SU-DHL-6 (cell line): ENCODE measurements around the gene ZNF41.
A peak's percentile ranks its signal among the peaks of the same experiment; 100 is the strongest.

ENCODE experiments used
- H2AFZ ChIP-seq: fragments of 200-600 bp; sonication (generic); 2 replicates; pipeline ENCODE4 v1.6.1; 2014; ENCODE audit warnings: low read depth, mild to moderate bottlenecking, moderate library complexity, mixed read lengths, antibody characterized with exemption, low read length; ENCODE audit not compliant: severe bottlenecking
- H3F3A ChIP-seq: fragments of 200-600 bp; shearing (Covaris generic); 2 replicates; pipeline ENCODE4 v1.6.0; 2016; ENCODE audit warnings: antibody characterized with exemption, mild to moderate bottlenecking; ENCODE audit not compliant: insufficient read depth
- H3K27ac ChIP-seq: fragments of 200-600 bp; sonication (generic); 2 replicates; pipeline ENCODE4 v1.5.1; 2016; ENCODE audit warnings: low read depth, mild to moderate bottlenecking, low read length, moderate library complexity, mixed read lengths
- H3K27me3 ChIP-seq: fragments of 200-600 bp; sonication (generic), shearing (Covaris generic); 2 replicates; pipeline ENCODE4 v1.6.0; 2014; ENCODE audit warnings: mild to moderate bottlenecking, low read length
- H3K36me3 ChIP-seq: fragments of 200-600 bp; sonication (generic); 2 replicates; pipeline ENCODE4 v1.6.1; 2014; ENCODE audit warnings: mild to moderate bottlenecking, low read length, mixed read lengths
- H3K4me2 ChIP-seq: fragments of 300-600, 200-600 bp; shearing (Covaris generic), sonication (generic); 2 replicates; pipeline ENCODE4 v1.6.0; 2014; ENCODE audit warnings: low read length, low read depth, mild to moderate bottlenecking; ENCODE audit not compliant: poor library complexity, severe bottlenecking
- H3K4me3 ChIP-seq: fragments of 200-600 bp; sonication (generic); 2 replicates; pipeline ENCODE4 v1.5.1; 2014; ENCODE audit warnings: antibody characterized with exemption, low read length, mild to moderate bottlenecking, mixed read lengths; ENCODE audit not compliant: insufficient read depth, poor library complexity, severe bottlenecking
- H3K79me2 ChIP-seq: fragments of 200-600 bp; sonication (generic); 2 replicates; pipeline ENCODE4 v1.6.1; 2014; ENCODE audit warnings: mild to moderate bottlenecking, low read length, moderate library complexity; ENCODE audit not compliant: insufficient read depth
- H3K9ac ChIP-seq: fragments of 200-600 bp; sonication (generic); 2 replicates; pipeline ENCODE4 v1.7.0; 2014; ENCODE audit warnings: mild to moderate bottlenecking, low read length
- H3K9me2 ChIP-seq: fragments of 200-600 bp; sonication (generic); replicated peaks from 2 replicates; pipeline ENCODE4 v1.6.1; 2014; ENCODE audit warnings: low read length; ENCODE audit not compliant: insufficient read depth
- H3K9me3 ChIP-seq: fragments of 200-600 bp; sonication (generic); 2 replicates; pipeline ENCODE4 v1.6.1; 2014; ENCODE audit warnings: low read length, mixed read lengths; ENCODE audit not compliant: insufficient read depth
- H4K20me1 ChIP-seq: fragments of 200-600 bp; sonication (generic); 2 replicates; pipeline ENCODE4 v1.6.1; 2014; ENCODE audit warnings: low read depth, mild to moderate bottlenecking, antibody characterized with exemption, low read length, moderate library complexity, mixed read lengths
- CTCF ChIP-seq: fragments of 200-600 bp; sonication (generic); IDR thresholded peaks from one replicate; pipeline ENCODE4 v1.5.1; 2017; ENCODE audit warnings: antibody characterized with exemption, mild to moderate bottlenecking, low read length, moderate library complexity; ENCODE audit not compliant: insufficient read depth, poor library complexity, severe bottlenecking
- EZH2phosphoT487 ChIP-seq: fragments of 200-600 bp; sonication (generic), shearing (Covaris generic); conservative IDR thresholded peaks from 2 replicates; pipeline ENCODE4 v1.6.1; 2018; ENCODE audit warnings: mild to moderate bottlenecking, antibody characterized with exemption, low read length, moderate library complexity, mixed read lengths

ZNF41 gene

DNA sequence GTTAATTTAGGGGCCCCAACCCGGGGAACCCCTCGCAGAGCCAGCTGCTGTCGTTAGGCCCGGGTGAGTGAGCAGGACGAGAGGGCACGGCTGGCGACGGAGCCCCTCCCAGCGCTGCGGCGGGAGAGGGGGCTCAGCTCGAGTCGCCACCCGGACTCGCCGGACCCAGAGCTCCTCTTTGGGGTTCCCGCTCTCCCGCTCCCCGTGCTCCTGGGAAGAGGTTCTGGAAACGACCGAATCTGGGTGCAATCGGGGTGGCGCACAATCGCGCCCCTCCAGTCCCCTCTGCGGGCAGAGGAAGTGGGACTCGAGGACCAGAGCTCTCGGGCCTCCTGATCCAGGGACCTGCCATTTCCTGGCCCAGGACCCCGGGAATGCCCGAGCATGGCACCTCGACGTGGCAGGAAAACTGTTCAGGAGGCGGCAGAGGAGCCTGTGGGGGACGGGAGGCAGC lies 40.7 kb upstream of the ZNF41 start:
- peak overlapping the region; percentile 86 for H2AFZ ChIP-seq
- H3K9ac ChIP-seq = peak overlapping the region; percentile 62
- no peaks in the 10 kb centered on the region for H3K79me2 ChIP-seq
- peak overlapping the region; percentile 77 for H3K4me2 ChIP-seq
- no peaks in the 10 kb centered on the region for H3F3A ChIP-seq
- no peaks in the 10 kb centered on the region for H3K9me2 ChIP-seq
- H3K9me3 ChIP-seq = no peaks in the 10 kb centered on the region
- TF ChIP-seq CTCF (no peak), EZH2phosphoT487 (no peak)
- no peak overlapping the region for H3K27ac ChIP-seq
- no peaks in the 10 kb centered on the region for H3K36me3 ChIP-seq
- H4K20me1 ChIP-seq = no peaks in the 10 kb centered on the region
- H3K27me3 ChIP-seq = no peaks in the 10 kb centered on the region
- H3K4me3 ChIP-seq = peak overlapping the region; percentile 52

GRCh38 chrX:47523297-47523696 lies 40.3 kb upstream of the ZNF41 start:
- TF ChIP-seq CTCF (peak; percentile 28), EZH2phosphoT487 (no peak)
- Histone ChIP-seq H3F3A (no peaks in the 10 kb centered on the region), H3K36me3 (no peaks in the 10 kb centered on the region), H3K4me3 (peak overlapping the region; percentile 52), H3K9me2 (no peaks in the 10 kb centered on the region), H4K20me1 (no peaks in the 10 kb centered on the region), H3K9ac (peak overlapping the region; percentile 62), H3K27ac (no peak overlapping the region), H2AFZ (peak overlapping the region; percentile 86), H3K27me3 (no peaks in the 10 kb centered on the region), H3K9me3 (no peaks in the 10 kb centered on the region), H3K4me2 (peak overlapping the region; percentile 77), H3K79me2 (no peaks in the 10 kb centered on the region)

DNA sequence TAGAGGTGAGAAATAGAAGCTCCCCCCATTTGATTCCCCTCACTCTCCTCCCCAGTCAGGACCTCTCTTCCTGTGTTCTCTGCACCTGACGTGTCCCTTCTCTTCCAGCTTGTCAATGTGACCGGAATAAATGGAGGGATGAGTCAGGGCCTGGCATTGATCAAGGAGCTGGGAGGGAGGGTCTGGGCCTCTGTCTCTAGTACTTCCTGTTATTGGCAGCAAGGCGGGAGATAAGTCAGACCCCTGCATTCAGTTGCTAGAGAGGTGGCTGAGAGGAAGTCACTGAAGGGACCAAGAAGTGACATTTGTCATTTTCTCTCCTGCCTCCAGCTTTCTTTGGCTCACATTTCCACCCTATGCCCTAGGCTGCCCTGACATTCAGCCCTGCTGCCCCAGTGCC lies 35.1 kb upstream of the ZNF41 start:
- Histone ChIP-seq H3K9me2 (no peaks in the 10 kb centered on the region), H3K36me3 (no peaks in the 10 kb centered on the region), H3K27me3 (no peaks in the 10 kb centered on the region), H3K27ac (no peak overlapping the region), H3F3A (no peaks in the 10 kb centered on the region), H3K9ac (no peak overlapping the region), H3K4me3 (no peak overlapping the region), H3K9me3 (no peaks in the 10 kb centered on the region), H3K4me2 (no peak overlapping the region), H3K79me2 (no peaks in the 10 kb centered on the region), H4K20me1 (no peaks in the 10 kb centered on the region), H2AFZ (no peak overlapping the region)
- TF ChIP-seq CTCF = no peak
- no peak for TF ChIP-seq EZH2phosphoT487
